ENCODE results near the gene CASQ2.

The CASQ2 gene

DNA sequence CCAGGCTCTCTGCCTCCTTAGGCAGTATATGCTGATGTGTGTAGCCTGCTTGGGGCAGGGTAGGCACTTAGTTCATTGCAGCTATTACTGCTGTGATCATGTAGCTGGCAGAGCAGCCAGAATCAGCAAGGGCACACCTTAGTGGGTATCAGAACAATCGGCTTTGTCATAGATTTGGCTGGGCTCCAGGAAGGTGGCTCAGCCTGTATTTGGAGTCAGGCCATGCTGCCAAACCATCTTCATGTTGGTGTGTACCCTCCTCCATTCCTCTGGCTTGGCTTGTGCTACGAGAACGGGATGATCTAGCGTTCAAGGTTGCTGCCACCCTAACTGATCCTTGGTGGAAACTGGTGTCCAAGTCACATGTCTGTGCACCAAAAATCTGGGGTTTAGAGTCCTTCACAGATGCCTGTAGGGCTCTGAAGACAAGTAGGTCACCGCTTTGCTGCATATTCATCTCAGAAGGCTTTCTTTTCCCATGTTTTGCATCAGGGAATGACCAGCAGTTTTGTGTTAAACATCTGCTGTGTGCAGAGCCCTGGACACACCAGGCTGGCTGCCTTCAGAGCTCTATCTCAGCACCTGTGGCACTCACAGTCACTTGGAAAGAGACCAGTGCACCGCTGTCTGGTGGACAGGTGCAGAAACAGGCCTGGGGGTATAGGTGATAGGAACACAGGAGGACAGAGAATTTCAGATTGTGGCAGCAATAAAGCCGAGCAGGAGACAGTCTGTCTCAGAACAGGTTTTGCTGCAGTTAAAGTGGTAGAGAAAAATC, 103.0 kb downstream of the CASQ2 start:
- DNase-seq (ENCODE audit: low read depth) = no peak

DNA sequence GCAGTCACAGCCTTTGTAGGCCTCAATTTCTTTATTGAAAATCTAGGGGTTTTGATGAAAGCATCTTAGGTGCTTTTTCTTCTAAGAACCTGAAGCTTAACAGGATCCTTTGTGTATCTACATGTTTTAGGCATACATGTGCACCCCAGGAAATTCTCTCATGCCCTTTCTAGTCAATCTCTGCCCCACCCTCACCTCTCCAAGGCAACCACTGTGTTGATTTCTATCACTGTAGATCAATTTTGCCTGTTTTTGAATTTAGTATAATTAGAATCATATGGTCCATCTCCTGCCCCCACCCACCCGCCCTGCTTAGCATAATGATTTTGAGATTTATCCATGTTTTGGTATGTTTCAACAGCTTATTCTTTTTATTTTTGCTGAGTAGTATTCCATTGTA, 107.4 kb downstream of the CASQ2 start:
- no peak for DNase-seq (ENCODE audit: low read depth)

DNA sequence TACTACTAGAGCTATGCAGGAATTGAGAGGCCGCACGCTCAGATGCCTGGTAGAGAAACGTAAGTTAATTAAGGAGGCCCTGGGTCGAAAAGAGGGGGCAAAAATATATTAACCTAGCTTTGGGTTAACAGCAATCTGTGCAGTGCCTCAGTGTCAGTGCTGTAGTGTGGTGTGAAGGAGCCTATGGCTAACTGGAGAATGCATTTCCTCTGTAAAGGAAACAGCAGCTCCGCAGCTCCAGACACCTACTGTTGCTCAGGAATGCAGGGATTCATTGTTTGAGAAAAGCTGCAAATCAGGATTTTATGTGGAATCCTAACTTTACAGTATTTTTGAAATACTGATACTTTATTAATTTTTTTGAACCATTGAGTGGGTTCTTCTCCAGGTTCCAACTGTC, 108.4 kb downstream of the CASQ2 start:
- DNase-seq (ENCODE audit: low read depth) = no peak

DNA sequence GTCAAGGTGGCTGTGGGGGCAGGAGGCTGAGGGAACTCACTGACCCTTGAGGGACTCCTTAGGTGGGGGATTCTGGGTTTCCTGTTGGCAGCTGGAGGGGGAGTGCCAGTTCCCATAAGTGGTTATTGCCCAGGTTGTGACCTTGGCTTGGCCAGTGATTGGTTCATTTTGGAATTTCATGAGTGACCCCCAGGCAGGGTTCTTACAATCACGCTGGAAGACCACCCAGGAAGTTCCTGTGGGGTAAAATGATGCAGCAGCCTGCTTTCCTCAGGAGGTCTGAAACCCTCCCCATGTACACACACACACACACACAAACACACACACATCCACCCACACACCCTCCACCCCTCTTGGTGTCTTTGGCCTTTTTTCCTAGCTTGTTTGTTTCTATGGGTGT, 109.9 kb downstream of the CASQ2 start:
- no peak for DNase-seq (ENCODE audit: low read depth)

DNA sequence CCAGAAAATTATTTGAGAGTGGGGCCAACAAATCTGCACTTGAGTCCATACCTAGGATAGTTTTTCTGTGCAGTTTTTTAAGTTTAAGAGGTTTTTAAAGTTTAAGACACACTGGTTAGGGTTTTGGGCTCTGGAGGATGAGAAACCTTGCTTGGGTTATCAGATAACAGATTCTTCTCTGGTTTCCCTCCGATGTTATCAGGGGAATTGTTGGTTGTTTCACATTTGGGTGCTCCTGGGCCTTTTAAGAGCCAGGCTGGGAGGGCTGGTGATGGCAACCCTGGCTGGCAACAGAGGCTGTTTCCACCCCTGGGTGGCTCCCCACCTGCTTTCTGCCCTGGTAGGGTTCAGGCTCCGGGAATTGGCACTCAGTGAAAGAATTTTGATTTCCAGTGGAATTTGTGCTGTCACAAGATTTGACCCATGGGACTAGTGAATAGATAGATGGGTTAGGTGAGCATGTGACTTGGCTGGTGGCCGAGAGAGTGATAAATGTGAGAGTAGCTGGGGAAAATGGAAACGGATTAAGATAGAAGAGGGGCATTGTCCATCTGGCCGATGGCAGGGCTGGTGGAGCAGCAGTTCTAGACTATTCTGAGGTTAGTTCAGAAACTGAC, 111.9 kb downstream of the CASQ2 start:
- DNase-seq (ENCODE audit: low read depth) = no peak

DNA sequence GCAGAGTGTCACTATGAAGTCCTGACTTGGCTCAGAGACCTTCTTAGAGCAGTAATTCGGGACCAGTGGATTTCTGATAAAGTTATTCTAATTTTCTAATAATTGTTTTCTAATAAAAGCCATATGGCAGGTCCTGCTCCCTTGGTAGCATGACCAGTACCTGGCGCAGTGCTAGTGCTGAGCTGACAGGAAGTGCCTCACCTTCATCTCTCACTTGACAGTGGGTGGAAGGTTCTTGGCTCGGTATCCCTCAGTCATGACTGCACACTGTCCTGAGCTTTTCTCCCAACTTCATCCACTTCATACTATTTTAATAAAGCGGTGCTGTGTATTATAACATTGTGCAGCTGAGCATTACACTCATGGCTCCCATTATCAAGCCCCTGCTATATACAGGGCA, 112.6 kb downstream of the CASQ2 start:
- no peak for DNase-seq (ENCODE audit: low read depth)

DNA sequence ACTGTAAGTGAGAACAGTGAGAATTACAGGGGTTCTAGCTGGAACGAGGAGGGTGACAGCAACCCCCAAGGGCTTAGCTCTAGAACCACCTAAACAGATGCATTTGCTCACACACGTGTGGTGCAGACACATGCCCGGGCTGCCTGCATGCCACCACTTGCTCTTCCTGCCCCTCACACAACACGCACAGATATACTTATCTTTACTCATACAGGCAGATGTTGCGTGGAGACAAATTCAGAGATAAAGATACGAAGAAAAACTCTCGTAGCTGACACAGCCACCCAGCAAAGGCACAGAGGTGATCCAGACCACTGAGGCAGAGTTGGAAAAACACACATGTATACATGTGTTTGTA, 113.2 kb downstream of the CASQ2 start:
- no peak for DNase-seq (ENCODE audit: low read depth)

DNA sequence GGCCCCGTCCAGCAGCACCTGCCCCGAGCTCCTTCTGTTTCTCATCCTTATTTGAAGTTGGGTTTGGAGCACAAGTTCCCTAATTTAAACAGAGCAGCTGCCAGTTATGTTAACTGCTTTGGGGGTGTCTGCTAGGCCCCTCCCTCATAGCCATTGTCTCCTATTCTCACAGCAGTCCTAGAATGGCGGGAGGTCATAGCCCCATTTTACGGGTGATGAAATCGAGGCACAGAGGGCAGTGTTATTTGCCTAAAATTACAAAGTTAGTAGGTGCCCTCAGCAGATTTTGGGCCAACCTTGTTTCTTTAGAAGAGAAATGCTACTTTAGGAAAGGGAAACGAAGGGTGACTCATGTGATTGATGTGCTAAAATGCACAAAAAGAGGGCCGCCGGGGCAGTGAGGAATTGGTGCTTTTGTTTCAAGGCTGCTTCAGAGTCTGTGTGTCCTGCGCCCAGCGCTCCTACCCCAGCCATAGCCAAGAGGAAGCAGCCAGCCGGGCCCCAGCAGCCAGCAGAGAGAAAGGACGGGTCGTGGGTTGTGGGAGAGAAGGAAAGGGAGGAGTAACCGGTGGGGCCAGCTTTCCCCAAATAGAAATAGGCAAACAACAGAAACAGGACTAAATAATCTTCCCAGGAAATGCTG, 113.7 kb downstream of the CASQ2 start:
- no peak for DNase-seq (ENCODE audit: low read depth)

DNA sequence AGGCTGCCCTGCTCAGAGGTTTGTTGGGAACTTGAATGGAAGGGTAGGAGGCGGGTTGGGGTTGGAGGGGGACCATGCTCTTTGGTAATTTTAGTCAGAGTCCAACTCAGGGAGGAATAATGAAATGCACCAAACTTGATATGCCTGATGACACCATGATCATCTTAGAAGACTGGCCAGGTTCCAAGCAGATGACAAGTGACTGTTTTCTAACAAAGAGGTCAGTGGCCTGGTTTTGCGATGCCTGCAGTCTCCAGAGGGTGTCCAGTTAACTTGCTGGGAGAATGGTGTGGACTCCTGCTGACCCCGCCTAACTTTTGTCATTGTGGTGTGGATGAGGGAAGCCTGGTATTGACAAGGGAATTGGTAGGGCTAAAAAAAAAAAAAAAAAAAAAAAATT, 114.4 kb downstream of the CASQ2 start:
- DNase-seq (ENCODE audit: low read depth) = no peak

DNA sequence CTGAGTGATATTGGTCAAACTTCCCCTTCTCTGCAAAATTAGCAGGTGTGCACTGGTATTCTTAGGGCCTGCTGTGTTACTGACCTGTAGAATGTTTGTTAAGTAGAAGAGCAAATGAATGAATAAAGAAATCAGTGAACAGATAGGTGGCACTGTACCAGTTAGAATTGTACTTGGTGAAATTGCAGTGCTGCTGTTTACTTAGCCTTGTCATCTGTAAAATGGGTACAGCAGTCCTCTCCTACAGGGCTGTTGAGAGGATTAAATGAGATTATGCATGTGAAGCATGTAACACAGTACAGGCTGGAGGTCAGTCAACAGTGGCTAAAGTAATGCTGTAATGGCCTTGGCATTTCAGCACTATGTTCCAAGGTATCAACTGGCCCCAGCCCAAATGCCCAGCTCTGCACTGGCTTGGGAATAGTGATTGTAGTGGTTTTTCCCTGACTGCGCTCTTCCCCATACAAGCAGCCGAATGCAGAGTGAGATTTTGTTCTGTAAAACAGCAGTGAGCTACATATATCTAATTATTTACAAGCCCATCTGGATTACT, 116.2 kb downstream of the CASQ2 start:
- DNase-seq (ENCODE audit: low read depth) = no peak

DNA sequence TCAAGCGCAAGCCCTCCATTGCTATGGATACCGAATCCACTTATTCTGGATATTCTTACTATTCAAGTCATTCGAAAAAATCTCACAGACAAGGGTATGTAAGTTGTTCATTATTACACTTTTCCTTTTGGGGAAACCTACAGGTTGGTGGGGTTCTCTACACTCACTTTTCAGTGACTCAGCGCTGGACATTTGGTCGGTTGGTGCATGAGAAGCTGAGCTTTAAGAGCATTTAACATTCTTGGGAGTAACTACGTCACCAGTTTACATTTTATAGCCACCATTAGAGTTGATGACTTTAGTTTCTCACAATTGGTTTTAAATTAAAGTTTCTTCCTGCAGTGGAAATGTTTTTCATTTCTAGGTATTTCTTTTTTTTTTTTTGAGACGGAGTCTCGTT, 117.1 kb downstream of the CASQ2 start:
- no peak for DNase-seq (ENCODE audit: low read depth)

DNA sequence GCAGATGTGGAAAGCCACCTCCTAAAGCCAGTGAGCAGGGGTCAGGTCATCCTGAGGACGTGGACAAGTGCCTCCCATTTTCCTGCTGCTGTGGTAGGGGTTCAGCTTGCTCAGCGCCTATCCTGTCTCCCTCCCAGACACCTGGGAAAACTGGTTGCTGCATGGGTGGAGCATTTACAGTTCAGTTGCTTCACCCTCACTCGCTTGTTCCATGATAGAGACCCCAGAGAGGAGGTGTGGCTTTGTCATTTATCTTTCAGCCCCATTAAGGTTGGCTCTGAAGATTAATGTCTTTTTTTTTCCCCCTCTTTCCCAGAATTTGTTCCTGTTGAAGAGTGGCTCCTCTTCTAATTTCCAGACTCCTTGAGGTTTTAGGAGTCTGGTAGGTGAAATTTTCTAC, 117.6 kb downstream of the CASQ2 start:
- no peak for DNase-seq (ENCODE audit: low read depth)
